Heart left ventricle (tissue), 16 donors: ENCODE results near the gene PDZK1. TPM values are rescaled to one million over a fixed set of nuclear protein-coding genes. Genes with fewer than 3 reads are reported as not detected.
"Not testable (repeated sequence)": the region's sequence is repeated elsewhere in the genome, so short reads cannot be mapped to it uniquely, and the experiment has no call there.

ENCODE experiments used
- ATAC-seq, 4 donors: fragments of 200-7000 bp; cut with Tn5 transposase; one replicate each; pipeline ENCODE4 v1.9.1; 2020 to 2022; ENCODE audit warnings: moderate library complexity in 4 of 4, mild to moderate bottlenecking in 3 of 4, moderate number of reproducible peaks in 1 of 4
- DNase-seq, 5 donors: peaks; one replicate each; pipeline ENCODE4 v3.0.0-alpha.2; 2020
- H3K27ac ChIP-seq, 12 donors: fragments of 200-600 bp; sonication (generic) in 4 of 12; one replicate each; pipeline versions ENCODE4 v1.5.0 to v1.8.0; 2016 to 2022; ENCODE audit warnings: mild to moderate bottlenecking in 2 of 12
- H3K27me3 ChIP-seq, 9 donors: fragments of 200-600 bp; sonication (generic) in 2 of 9; one replicate each; pipeline versions ENCODE4 v1.5.1 to v1.8.0; 2016 to 2022; ENCODE audit warnings: mild to moderate bottlenecking in 3 of 9
- H3K36me3 ChIP-seq, 9 donors: fragments of 200-600 bp; sonication (generic) in 2 of 9; one replicate each; pipeline versions ENCODE4 v1.5.0 to v1.8.0; 2018 to 2022; ENCODE audit warnings: mild to moderate bottlenecking in 2 of 9
- H3K4me1 ChIP-seq, 12 donors: fragments of 200-600 bp; sonication (generic) in 4 of 12; one replicate each; pipeline versions ENCODE4 v1.5.0 to v1.8.0; 2016 to 2022; ENCODE audit warnings: mild to moderate bottlenecking in 3 of 12
- H3K4me3 ChIP-seq, 12 donors: fragments of 200-600 bp; sonication (generic) in 4 of 12; one replicate each; pipeline versions ENCODE4 v1.5.0 to v1.8.0; 2017 to 2022; ENCODE audit warnings: mild to moderate bottlenecking in 9 of 12, moderate library complexity in 4 of 12
- H3K9me3 ChIP-seq, 12 donors: fragments of 200-600 bp; sonication (generic) in 4 of 12; one replicate each; pipeline versions ENCODE4 v1.5.0 to v1.8.0; 2016 to 2022; ENCODE audit warnings: mild to moderate bottlenecking in 1 of 12
- POLR2A ChIP-seq, 2 donors: fragments of 450-650 bp; IDR thresholded peaks; one replicate each; pipeline ENCODE4 v1.6.1; 2017; ENCODE audit warnings: antibody characterized with exemption in 2 of 2, mild to moderate bottlenecking in 2 of 2, moderate library complexity in 2 of 2
- WGBS, 4 donors: extraction: QIAGEN DNeasy Blood & Tissue Kit in 2 of 4; methylation state at CpG; one replicate each; pipeline versions ENCODE4 v1.1.5 to v1.1.7; 2013 to 2018; 5-methylcytosine and 5-hydroxymethylcytosine counted together
- intact Hi-C, 10 donors: fragments of 100-400 bp; cut with DNase I; formaldehyde crosslinking; loops; one replicate each; pipeline versions ENCODE4 v1.11.1 to v1.14.2; 2022
- polyA plus RNA-seq, 2 donors: library from polyadenylated mRNA; stranded (reverse); fragments of 200-250 nt; gene quantifications; one replicate each; pipeline ENCODE4 v1.2.3, GENCODE V29; 2013
- total RNA-seq, 9 donors: library from RNA; depleted of rRNA in 2 of 9; stranded (reverse); fragments of >200 nt in 2 of 9; fragmentation: NEBNext Ultra II Directional in 3 of 9; extraction: Animal tissue kit (Norgen Biotek cat#: 25700) in 3 of 9; gene quantifications; one replicate each; pipeline versions ENCODE4 v1.1.0 to v1.2.4, GENCODE V29; 2016 to 2023
- TF ChIP-seq, protein P1 (sequence below), 12 donors: fragments of 200-600 bp; sonication (generic) in 4 of 12; IDR thresholded peaks; one replicate each; pipeline versions ENCODE4 v1.5.0 to v1.8.0; 2018 to 2022; ENCODE audit warnings: antibody characterized with exemption in 12 of 12, mild to moderate bottlenecking in 5 of 12
- donor health status: ischemic (EF 13 %, LVEDD 7.1; RV severe dilation, severe dysfunction).
- donor health status: healthy with polysubstance abuse.
- donor health status: DM: no; HTN: yes; CAD: no.
- donor health status: DM: no; HTN: no; CAD: no.
- donor health status: ischemic (EF 25% LVEDD 6.9; RV normal size, moderate dysfunction).
- donor health status: ischemic (EF 25% LVEDD 5.7; RV mildly dilated, moderate dysfunction).
- donor health status: healthy.
- donor health status: DM: yes; HTN: yes; CAD: no.
- donor health status: ischemic (EF 35%, LVEDD 5.7; RV mildly dilated, moderate dysfunction).
- donor health status: nonischemic (EF 11% LVEDD 7.7; RV severe dilation, severe dysfunction).
- donor health status: DM: yes; HTN: yes; CAD: no.
- donor health status: PGD.
- donor health status: ischemic (EF 29% LVEDD 5.4; RV normal size, mild dysfunction).
- donor health status: nonischemic (EF 23%, LVEDD 6.1; RV moderate dilation, normal function).

The PDZK1 gene
- total and polyA plus RNA-seq, 11 donors, result 0.07 to 0.57 (median 0.20) TPM; not detected in 6

DNA sequence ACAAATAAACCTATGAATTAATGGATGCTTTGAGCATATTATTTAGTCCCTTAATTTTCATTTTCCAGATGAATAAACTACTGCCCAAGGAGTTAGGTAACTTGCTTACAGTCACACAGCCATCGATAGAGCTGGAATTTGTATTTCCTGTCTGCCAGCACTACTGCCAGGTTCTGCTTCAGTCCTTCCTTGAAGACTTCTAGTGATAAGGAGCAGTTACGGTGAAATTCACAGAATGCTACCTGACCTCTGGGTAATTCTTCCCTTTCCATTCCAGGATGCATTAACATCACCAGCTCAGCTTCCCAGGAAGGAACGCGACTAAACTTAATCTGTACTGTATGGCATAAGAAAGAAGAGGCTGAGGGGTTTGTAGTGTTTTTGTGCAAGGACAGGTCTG is 23.3 kb upstream of the PDZK1 start:
- no peaks in the 10 kb centered on the region for H3K27me3 ChIP-seq
- H3K27ac ChIP-seq, result no peak overlapping the region
- TF ChIP-seq, protein P1, sequence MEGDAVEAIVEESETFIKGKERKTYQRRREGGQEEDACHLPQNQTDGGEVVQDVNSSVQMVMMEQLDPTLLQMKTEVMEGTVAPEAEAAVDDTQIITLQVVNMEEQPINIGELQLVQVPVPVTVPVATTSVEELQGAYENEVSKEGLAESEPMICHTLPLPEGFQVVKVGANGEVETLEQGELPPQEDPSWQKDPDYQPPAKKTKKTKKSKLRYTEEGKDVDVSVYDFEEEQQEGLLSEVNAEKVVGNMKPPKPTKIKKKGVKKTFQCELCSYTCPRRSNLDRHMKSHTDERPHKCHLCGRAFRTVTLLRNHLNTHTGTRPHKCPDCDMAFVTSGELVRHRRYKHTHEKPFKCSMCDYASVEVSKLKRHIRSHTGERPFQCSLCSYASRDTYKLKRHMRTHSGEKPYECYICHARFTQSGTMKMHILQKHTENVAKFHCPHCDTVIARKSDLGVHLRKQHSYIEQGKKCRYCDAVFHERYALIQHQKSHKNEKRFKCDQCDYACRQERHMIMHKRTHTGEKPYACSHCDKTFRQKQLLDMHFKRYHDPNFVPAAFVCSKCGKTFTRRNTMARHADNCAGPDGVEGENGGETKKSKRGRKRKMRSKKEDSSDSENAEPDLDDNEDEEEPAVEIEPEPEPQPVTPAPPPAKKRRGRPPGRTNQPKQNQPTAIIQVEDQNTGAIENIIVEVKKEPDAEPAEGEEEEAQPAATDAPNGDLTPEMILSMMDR (IDR thresholded peaks at IDR 0.05), result no peak
- TF ChIP-seq POLR2A (IDR thresholded peaks at IDR 0.05), result no peak
- intact Hi-C loops, result no loop called here
- ATAC-seq, result no peak
- no peak overlapping the region for H3K4me3 ChIP-seq
- peaks cover 0 to 3% (median 0%) of the 10 kb centered on the region in 12 donors for H3K9me3 ChIP-seq
- peaks cover 0 to 3% (median 0%) of the 10 kb centered on the region in 9 donors for H3K36me3 ChIP-seq
- 82 to 85% (median 83%) methylated on average over 4 of the region's 4 CpGs for WGBS, 4 donors
- no peak for DNase-seq
- no peaks in the 10 kb centered on the region for H3K4me1 ChIP-seq

DNA sequence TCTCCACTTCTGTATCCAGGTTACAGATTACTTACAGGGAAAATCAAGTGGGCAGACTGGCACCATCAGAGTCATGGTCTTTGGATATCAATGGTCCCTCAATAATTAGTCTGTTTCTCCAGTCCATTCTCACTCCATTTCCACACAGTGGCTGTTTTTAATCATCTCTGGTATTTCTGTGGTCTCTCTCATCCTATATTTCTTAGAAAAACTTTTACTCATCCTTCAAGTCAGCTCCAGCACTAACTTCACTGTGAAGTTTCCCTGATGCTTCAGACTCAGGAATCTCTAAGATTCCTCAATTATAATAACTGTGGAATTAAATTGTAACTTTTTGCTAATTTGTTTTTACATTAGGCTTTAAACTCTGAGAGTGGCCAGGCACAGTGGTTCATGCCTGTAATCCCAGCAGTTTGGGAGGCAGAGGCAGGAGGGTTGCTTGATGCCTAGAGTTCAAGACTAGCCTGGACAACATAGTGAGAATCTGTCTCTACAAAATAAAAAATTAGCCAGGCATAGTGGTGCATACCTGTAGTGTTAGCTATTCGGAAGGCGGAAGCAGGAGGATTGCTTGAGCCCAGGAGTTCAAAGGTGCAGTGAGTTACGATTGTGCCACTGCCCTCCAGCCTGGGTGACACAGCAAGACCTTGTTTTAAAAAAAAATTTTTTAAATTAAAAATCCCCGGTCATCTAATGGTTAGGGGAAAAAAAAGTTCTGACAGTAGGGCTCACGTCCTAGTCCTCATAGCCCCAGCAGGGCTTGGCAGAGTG is 22.7 kb upstream of the PDZK1 start:
- H3K27ac ChIP-seq, result no peak overlapping the region
- WGBS, 4 donors, result 89 to 97% (median 92%) methylated on average over 5 of the region's 5 CpGs
- H3K27me3 ChIP-seq, result no peaks in the 10 kb centered on the region
- H3K4me1 ChIP-seq, result no peaks in the 10 kb centered on the region
- TF ChIP-seq POLR2A (IDR thresholded peaks at IDR 0.05), result no peak
- TF ChIP-seq, protein P1 (IDR thresholded peaks at IDR 0.05), result no peak
- ATAC-seq (no peak), DNase-seq (no peak)
- H3K4me3 ChIP-seq, result no peak overlapping the region
- H3K36me3 ChIP-seq, result peaks cover 0 to 3% (median 0%) of the 10 kb centered on the region in 9 donors
- peaks cover 0 to 3% (median 0%) of the 10 kb centered on the region in 12 donors for H3K9me3 ChIP-seq
- intact Hi-C loops, result no loop called here

DNA sequence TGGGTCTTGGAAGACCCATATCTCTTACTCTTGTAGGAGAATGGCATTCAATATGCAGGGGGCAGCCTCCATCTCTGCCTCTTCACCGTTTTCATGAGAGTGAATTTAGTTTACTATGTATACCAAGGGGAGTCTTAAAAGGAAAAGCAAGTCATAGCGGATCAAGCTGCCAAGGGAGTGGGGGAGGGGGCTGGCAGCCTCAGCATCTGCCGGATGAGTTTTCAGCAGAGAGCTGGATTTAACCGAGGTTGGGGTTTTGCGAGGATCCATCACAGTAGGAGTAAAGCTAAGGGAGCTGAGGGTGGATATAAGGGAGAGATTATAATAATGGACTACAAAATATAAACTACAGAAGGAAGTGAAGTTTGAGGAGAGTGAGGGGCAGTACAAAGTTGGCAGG is 22.0 kb upstream of the PDZK1 start:
- no peaks in the 10 kb centered on the region for H3K27me3 ChIP-seq
- ATAC-seq (no peak), DNase-seq (no peak)
- WGBS, 4 donors, result 62 to 76% (median 68%) methylated on average over 5 of the region's 5 CpGs
- H3K4me1 ChIP-seq, result no peaks in the 10 kb centered on the region
- H3K27ac ChIP-seq, result no peak overlapping the region
- TF ChIP-seq POLR2A (IDR thresholded peaks at IDR 0.05), result no peak
- peaks cover 0 to 3% (median 0%) of the 10 kb centered on the region in 9 donors for H3K36me3 ChIP-seq
- intact Hi-C loops, result no loop called here
- H3K9me3 ChIP-seq, result peaks cover 0 to 3% (median 0%) of the 10 kb centered on the region in 12 donors
- H3K4me3 ChIP-seq, result no peak overlapping the region

DNA sequence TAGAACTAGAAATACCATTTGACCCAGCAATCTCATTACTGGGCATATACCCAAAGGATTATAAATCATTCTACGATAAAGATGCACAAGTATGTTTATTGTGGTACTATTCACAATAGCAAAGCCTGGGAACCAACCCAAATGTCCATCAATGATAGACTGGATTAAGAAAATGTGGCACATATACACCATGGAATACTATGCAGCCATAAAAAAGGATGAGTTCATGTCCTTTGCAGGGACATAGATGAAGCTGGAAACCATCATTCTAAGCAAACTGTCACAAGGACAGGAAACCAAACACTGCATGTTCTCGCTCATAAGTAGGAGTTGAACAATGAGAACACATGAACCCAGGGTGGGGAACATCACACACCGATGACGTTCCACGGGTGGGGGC is 19.0 kb upstream of the PDZK1 start:
- H3K9me3 ChIP-seq, intact Hi-C loops, H3K27me3 ChIP-seq, H3K4me1 ChIP-seq, H3K4me3 ChIP-seq, DNase-seq, H3K36me3 ChIP-seq, ATAC-seq, H3K27ac ChIP-seq: not testable (repeated sequence)
- 93 to 97% (median 96%) methylated on average over 5 of the region's 5 CpGs for WGBS, 4 donors

DNA sequence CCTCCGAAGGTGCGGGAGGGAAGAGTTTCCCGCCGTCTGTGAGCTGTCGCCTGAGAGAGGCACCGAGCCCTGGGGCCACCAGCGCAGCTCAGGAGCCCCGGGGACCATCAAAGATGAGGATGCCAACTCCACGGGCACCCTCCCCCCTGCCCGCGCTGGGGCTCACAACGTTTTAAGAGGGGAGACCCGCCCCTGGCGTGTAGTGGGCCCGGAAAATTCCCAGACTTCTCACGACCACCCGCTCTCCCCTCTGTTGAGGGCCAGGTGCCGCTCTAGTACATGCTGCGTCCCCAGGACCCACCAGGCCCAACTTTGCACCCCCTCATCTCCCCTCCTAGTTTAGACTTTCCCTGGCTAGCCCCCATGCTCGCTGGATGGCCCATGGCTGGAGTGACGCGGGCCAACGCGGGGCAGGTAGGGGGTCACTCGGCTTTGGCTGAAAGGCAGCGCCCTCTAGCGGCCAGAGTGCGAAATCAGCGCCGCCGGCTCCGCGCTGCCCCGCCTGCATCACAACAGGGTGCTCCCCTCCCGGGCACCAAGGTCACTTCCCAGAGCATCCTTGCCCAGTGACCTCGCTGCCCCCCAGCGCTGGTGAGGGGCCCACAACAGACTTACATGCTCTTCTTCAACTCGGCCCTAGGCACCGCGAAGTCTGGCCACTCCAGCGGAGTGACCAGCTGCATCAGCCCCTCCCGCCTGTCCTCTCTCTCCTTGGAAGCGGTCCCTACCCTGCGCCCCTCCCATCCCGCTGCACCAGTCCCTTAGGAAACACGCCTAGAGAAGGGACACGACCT is 13.9 kb upstream of the PDZK1 start:
- intact Hi-C loops, result no loop called here
- H3K36me3 ChIP-seq, result no peaks in the 10 kb centered on the region
- 9 to 22% (median 13%) methylated on average over 32 to 47 of the region's 47 CpGs for WGBS, 4 donors
- no peak for TF ChIP-seq POLR2A (IDR thresholded peaks at IDR 0.05)
- TF ChIP-seq, protein P1 (IDR thresholded peaks at IDR 0.05), result peak; percentile 91 to 98 (median 94)
- peaks cover 0 to 6% (median 0%) of the 10 kb centered on the region in 9 donors for H3K27me3 ChIP-seq
- peak overlapping the region in 11 of 12 donors; percentile 2 to 52 (median 38) for H3K4me3 ChIP-seq
- H3K27ac ChIP-seq, result no peak overlapping the region
- peaks cover 0 to 13% (median 10%) of the 10 kb centered on the region in 12 donors for H3K4me1 ChIP-seq
- peak; percentile 59 to 86 (median 73) for DNase-seq
- peaks cover 0 to under 1% (median 0%) of the 10 kb centered on the region in 12 donors for H3K9me3 ChIP-seq
- peak; percentile 70 to 96 (median 93) for ATAC-seq
